Activated naive CD4-positive, alpha-beta T cell treated with anti-CD3 and anti-CD28 coated beads, Interleukin-2, amount 50 U/mL, for 72 hours (primary cell): Measurements from ENCODE around the gene ZNF138. TPM values are rescaled to one million over a fixed set of nuclear protein-coding genes. Genes with fewer than 3 reads are reported as not detected.

Experiments
- ATAC-seq, 2 donors: fragments of 150-1000 bp; cut with Tn5 transposase; 2 replicates each; pipeline ENCODE4 v1.10.0; 2021; ENCODE audit warnings: mild to moderate bottlenecking in 2 of 2, moderate library complexity in 2 of 2
- DNase-seq, 2 donors: peaks; one replicate each; pipeline ENCODE4 v3.0.0; 2021 to 2022; ENCODE audit warnings: low spot score in 2 of 2
- H3K27ac Mint-ChIP-seq, 2 donors: one replicate each; pipeline ENCODE4 v1.8.0; 2022; ENCODE audit warnings: mild to moderate bottlenecking in 2 of 2, mixed read lengths in 2 of 2
- H3K36me3 Mint-ChIP-seq, 2 donors: one replicate each; pipeline ENCODE4 v1.8.0; 2022; ENCODE audit warnings: mixed read lengths in 2 of 2
- H3K9me3 Mint-ChIP-seq, 2 donors: one replicate each; pipeline ENCODE4 v1.8.0; 2022; ENCODE audit warnings: mixed read lengths in 2 of 2
- total RNA-seq, 2 donors: library from RNA; stranded (reverse); gene quantifications; one replicate each; pipeline ENCODE4 v1.2.3, GENCODE V29; 2022

ZNF138 gene
- total RNA-seq, 2 donors from 2014 or later: 11.1 to 11.3 TPM

GRCh38 chr7:64869121-64869725, 75.0 kb downstream of the ZNF138 start:
- no peaks in the 10 kb centered on the region for H3K9me3 Mint-ChIP-seq
- H3K36me3 Mint-ChIP-seq: peaks cover 0 to 6% of the 10 kb centered on the region in 2 donors
- ATAC-seq (no peak), DNase-seq (no peak)
- no peak overlapping the region for H3K27ac Mint-ChIP-seq

GRCh38 chr7:64869912-64870562, 75.8 kb downstream of the ZNF138 start:
- Mint-ChIP-seq H3K27ac (no peak overlapping the region), H3K36me3 (peaks cover 0 to 6% of the 10 kb centered on the region in 2 donors), H3K9me3 (no peaks in the 10 kb centered on the region)
- ATAC-seq (no peak), DNase-seq (no peak)

- no peak for ATAC-seq
- no peak for DNase-seq
- Mint-ChIP-seq H3K9me3 (no peaks in the 10 kb centered on the region), H3K36me3 (peaks cover 0 to 6% of the 10 kb centered on the region in 2 donors), H3K27ac (no peak overlapping the region)
Measured at GRCh38 chr7:64870656-64871055, 76.4 kb downstream of the ZNF138 start.

GRCh38 chr7:64871761-64872160, 77.5 kb downstream of the ZNF138 start:
- ATAC-seq (no peak), DNase-seq (no peak)
- H3K9me3 Mint-ChIP-seq: no peaks in the 10 kb centered on the region
- H3K27ac Mint-ChIP-seq: no peak overlapping the region
- H3K36me3 Mint-ChIP-seq: peaks cover 0 to 6% of the 10 kb centered on the region in 2 donors

GRCh38 chr7:64872351-64873154, 78.3 kb downstream of the ZNF138 start:
- Mint-ChIP-seq H3K36me3 (peaks cover 5 to 10% of the 10 kb centered on the region in 2 donors), H3K27ac (no peak overlapping the region), H3K9me3 (no peaks in the 10 kb centered on the region)
- DNase-seq (no peak), ATAC-seq (no peak)

- Mint-ChIP-seq H3K36me3 (peaks cover 10% of the 10 kb centered on the region in 2 donors), H3K27ac (no peak overlapping the region), H3K9me3 (no peaks in the 10 kb centered on the region)
- DNase-seq (no peak), ATAC-seq (no peak)
Measured at GRCh38 chr7:64873155-64873500, 78.9 kb downstream of the ZNF138 start.

- no peak for DNase-seq
- H3K9me3 Mint-ChIP-seq: no peaks in the 10 kb centered on the region
- ATAC-seq: no peak
- peaks cover 6 to 10% of the 10 kb centered on the region in 2 donors for H3K36me3 Mint-ChIP-seq
- no peak overlapping the region for H3K27ac Mint-ChIP-seq
Measured at GRCh38 chr7:64873517-64873916, 79.3 kb downstream of the ZNF138 start.

GRCh38 chr7:64874114-64874513, 79.9 kb downstream of the ZNF138 start:
- DNase-seq (no peak), ATAC-seq (no peak)

GRCh38 chr7:64874562-64875250, 80.5 kb downstream of the ZNF138 start:
- Mint-ChIP-seq H3K27ac (no peak overlapping the region), H3K36me3 (peaks cover 5 to 10% of the 10 kb centered on the region in 2 donors), H3K9me3 (no peaks in the 10 kb centered on the region)
- no peak for DNase-seq
- no peak for ATAC-seq

More at GRCh38 chr7:64874114-64874513, 79.9 kb downstream of the ZNF138 start:
- Mint-ChIP-seq H3K9me3 (no peaks in the 10 kb centered on the region), H3K36me3 (peaks cover 5 to 10% of the 10 kb centered on the region in 2 donors), H3K27ac (no peak overlapping the region)

- Mint-ChIP-seq H3K27ac (no peak overlapping the region), H3K9me3 (no peaks in the 10 kb centered on the region), H3K36me3 (peaks cover 5 to 10% of the 10 kb centered on the region in 2 donors)
- DNase-seq (no peak), ATAC-seq (no peak)
Measured at GRCh38 chr7:64875258-64875657, 81.0 kb downstream of the ZNF138 start.

GRCh38 chr7:64875658-64876406, 81.6 kb downstream of the ZNF138 start:
- ATAC-seq: no peak
- Mint-ChIP-seq H3K9me3 (no peaks in the 10 kb centered on the region), H3K36me3 (peaks cover 5 to 10% of the 10 kb centered on the region in 2 donors), H3K27ac (no peak overlapping the region)
- no peak for DNase-seq

- Mint-ChIP-seq H3K9me3 (no peaks in the 10 kb centered on the region), H3K27ac (peak overlapping the region; percentile 64 to 79), H3K36me3 (peaks cover 8 to 17% of the 10 kb centered on the region in 2 donors)
- ATAC-seq (peak; percentile 83 to 95), DNase-seq (peak in 1 of 2 donors; percentile 69)
Measured at GRCh38 chr7:64876792-64877713, 82.8 kb downstream of the ZNF138 start.

GRCh38 chr7:64877714-64878610, 83.7 kb downstream of the ZNF138 start:
- H3K27ac Mint-ChIP-seq: peak overlapping the region in 1 of 2 donors; percentile 64
- H3K36me3 Mint-ChIP-seq: peaks cover 17 to 26% of the 10 kb centered on the region in 2 donors
- H3K9me3 Mint-ChIP-seq: no peaks in the 10 kb centered on the region
- ATAC-seq: peak in 1 of 2 donors; percentile 32
- no peak for DNase-seq

- H3K36me3 Mint-ChIP-seq: peaks cover 23 to 32% of the 10 kb centered on the region in 2 donors
- DNase-seq: no peak
- no peak overlapping the region for H3K27ac Mint-ChIP-seq
- no peaks in the 10 kb centered on the region for H3K9me3 Mint-ChIP-seq
- ATAC-seq: no peak
Measured at GRCh38 chr7:64878684-64879083, 84.5 kb downstream of the ZNF138 start.
